ENCODE measurements around the gene SORCS2. TPM values are rescaled to one million over a fixed set of nuclear protein-coding genes. Genes with fewer than 3 reads are reported as not detected.

SORCS2 gene
- total and polyA plus RNA-seq, 2 of the 8 experiments (the other 6 are each of a cell fraction or from before 2014, with no cell fraction given) = 0.36 to 1.8 TPM

DNA sequence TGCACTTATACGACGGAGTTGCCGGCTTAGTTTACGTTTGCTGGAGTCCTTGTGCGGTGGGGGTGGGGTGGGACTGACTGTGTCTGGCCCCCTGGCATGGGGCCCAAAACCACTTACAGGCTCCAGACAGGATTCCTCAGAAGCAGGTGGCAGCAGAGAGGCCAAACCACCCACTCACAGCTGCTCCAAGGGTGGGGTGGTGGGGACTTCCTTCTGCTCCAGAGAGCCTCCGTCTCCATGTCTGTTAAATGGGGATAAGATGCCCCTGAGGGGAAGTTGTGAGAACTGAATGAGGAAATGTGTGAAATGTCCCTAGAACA, 205.7 kb downstream of the SORCS2 start (continued):
- TF ChIP-seq, protein P1, sequence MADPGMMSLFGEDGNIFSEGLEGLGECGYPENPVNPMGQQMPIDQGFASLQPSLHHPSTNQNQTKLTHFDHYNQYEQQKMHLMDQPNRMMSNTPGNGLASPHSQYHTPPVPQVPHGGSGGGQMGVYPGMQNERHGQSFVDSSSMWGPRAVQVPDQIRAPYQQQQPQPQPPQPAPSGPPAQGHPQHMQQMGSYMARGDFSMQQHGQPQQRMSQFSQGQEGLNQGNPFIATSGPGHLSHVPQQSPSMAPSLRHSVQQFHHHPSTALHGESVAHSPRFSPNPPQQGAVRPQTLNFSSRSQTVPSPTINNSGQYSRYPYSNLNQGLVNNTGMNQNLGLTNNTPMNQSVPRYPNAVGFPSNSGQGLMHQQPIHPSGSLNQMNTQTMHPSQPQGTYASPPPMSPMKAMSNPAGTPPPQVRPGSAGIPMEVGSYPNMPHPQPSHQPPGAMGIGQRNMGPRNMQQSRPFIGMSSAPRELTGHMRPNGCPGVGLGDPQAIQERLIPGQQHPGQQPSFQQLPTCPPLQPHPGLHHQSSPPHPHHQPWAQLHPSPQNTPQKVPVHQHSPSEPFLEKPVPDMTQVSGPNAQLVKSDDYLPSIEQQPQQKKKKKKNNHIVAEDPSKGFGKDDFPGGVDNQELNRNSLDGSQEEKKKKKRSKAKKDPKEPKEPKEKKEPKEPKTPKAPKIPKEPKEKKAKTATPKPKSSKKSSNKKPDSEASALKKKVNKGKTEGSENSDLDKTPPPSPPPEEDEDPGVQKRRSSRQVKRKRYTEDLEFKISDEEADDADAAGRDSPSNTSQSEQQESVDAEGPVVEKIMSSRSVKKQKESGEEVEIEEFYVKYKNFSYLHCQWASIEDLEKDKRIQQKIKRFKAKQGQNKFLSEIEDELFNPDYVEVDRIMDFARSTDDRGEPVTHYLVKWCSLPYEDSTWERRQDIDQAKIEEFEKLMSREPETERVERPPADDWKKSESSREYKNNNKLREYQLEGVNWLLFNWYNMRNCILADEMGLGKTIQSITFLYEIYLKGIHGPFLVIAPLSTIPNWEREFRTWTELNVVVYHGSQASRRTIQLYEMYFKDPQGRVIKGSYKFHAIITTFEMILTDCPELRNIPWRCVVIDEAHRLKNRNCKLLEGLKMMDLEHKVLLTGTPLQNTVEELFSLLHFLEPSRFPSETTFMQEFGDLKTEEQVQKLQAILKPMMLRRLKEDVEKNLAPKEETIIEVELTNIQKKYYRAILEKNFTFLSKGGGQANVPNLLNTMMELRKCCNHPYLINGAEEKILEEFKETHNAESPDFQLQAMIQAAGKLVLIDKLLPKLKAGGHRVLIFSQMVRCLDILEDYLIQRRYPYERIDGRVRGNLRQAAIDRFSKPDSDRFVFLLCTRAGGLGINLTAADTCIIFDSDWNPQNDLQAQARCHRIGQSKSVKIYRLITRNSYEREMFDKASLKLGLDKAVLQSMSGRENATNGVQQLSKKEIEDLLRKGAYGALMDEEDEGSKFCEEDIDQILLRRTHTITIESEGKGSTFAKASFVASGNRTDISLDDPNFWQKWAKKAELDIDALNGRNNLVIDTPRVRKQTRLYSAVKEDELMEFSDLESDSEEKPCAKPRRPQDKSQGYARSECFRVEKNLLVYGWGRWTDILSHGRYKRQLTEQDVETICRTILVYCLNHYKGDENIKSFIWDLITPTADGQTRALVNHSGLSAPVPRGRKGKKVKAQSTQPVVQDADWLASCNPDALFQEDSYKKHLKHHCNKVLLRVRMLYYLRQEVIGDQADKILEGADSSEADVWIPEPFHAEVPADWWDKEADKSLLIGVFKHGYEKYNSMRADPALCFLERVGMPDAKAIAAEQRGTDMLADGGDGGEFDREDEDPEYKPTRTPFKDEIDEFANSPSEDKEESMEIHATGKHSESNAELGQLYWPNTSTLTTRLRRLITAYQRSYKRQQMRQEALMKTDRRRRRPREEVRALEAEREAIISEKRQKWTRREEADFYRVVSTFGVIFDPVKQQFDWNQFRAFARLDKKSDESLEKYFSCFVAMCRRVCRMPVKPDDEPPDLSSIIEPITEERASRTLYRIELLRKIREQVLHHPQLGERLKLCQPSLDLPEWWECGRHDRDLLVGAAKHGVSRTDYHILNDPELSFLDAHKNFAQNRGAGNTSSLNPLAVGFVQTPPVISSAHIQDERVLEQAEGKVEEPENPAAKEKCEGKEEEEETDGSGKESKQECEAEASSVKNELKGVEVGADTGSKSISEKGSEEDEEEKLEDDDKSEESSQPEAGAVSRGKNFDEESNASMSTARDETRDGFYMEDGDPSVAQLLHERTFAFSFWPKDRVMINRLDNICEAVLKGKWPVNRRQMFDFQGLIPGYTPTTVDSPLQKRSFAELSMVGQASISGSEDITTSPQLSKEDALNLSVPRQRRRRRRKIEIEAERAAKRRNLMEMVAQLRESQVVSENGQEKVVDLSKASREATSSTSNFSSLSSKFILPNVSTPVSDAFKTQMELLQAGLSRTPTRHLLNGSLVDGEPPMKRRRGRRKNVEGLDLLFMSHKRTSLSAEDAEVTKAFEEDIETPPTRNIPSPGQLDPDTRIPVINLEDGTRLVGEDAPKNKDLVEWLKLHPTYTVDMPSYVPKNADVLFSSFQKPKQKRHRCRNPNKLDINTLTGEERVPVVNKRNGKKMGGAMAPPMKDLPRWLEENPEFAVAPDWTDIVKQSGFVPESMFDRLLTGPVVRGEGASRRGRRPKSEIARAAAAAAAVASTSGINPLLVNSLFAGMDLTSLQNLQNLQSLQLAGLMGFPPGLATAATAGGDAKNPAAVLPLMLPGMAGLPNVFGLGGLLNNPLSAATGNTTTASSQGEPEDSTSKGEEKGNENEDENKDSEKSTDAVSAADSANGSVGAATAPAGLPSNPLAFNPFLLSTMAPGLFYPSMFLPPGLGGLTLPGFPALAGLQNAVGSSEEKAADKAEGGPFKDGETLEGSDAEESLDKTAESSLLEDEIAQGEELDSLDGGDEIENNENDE (IDR thresholded peaks at IDR 0.05; ENCODE audit: insufficient replicate concordance, low read length) = no peak
- TF ChIP-seq HDAC6 (IDR thresholded peaks at IDR 0.05; ENCODE audit: low read depth, low read length) (no peak), SIX5 (IDR thresholded peaks at IDR 0.05; ENCODE audit: low read depth, low read length) (no peak), JUND (IDR thresholded peaks at IDR 0.05; ENCODE audit: low read length) (no peak), USF2 (IDR thresholded peaks at IDR 0.05; ENCODE audit: low read length) (no peak), SIN3A (conservative IDR thresholded peaks at IDR 0.05 in 1 of 2, IDR thresholded peaks at IDR 0.05 in 1 of 2; ENCODE audit: low read depth in 1 of 2, low read length in 2 of 2) (no peak)
